ENCODE measurements around the gene SLC45A2. TPM values are rescaled to one million over a fixed set of nuclear protein-coding genes. Genes with fewer than 3 reads are reported as not detected.

Gene SLC45A2
- total RNA-seq, 1 donor from 2014 or later = 0.16 TPM

- peak; percentile 96 for DNase-seq (ENCODE audit: low spot score)
- intact Hi-C loops (cut with DNase I) = loop anchor here (5.0 to 10.0 kb wide), 2 partner anchors 34 to 917 kb away; partner anchors contain the start of genes C1QTNF3 and DNAJC21
Observed at GRCh38 chr5:34007621-34008600, 23.4 kb upstream of the SLC45A2 start, which contains the start of gene AMACR. TSS of gene AMACR (minus strand) at chr5:34008050. CDS start at chr5:34008019, 31 bp downstream.

DNA sequence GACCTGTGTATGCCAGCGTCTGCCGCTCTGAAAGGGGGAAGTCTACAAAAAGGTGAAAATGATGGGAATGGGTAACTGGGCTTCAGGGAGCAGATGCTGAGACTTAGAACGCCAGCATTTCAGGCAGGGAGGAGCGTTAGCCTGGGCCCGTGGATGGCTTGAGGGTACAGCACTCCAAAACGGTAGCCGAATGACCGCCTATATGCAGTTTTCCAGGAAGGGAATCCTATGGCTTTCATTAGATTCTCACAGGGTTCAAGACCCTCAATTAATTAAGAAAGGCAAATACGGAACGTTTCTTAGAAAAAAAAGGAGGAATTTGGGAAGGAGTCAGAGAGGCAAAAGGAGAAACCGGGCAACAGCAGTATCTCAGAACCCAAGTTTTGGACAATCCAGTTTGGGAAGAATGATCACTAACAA is 22.7 kb upstream of the SLC45A2 start:
- no peak for DNase-seq (ENCODE audit: low spot score)
- intact Hi-C loops (cut with DNase I) = loop anchor here (5.0 to 10.0 kb wide), 2 partner anchors 35 to 918 kb away; partner anchors contain the start of genes C1QTNF3 and DNAJC21

- intact Hi-C loops (cut with DNase I) = loop anchor here (5.0 to 10.0 kb wide), 2 partner anchors 37 to 919 kb away; partner anchors contain the start of genes C1QTNF3 and DNAJC21
- no peak for DNase-seq (ENCODE audit: low spot score)
Observed at GRCh38 chr5:34005681-34006080, 21.2 kb upstream of the SLC45A2 start.

- intact Hi-C loops (cut with DNase I) = loop anchor here (5.0 to 10.0 kb wide), 2 partner anchors 37 to 920 kb away; partner anchors contain the start of genes C1QTNF3 and DNAJC21
- no peak for DNase-seq (ENCODE audit: low spot score)
Observed at GRCh38 chr5:34005211-34005610, 20.7 kb upstream of the SLC45A2 start.

DNA sequence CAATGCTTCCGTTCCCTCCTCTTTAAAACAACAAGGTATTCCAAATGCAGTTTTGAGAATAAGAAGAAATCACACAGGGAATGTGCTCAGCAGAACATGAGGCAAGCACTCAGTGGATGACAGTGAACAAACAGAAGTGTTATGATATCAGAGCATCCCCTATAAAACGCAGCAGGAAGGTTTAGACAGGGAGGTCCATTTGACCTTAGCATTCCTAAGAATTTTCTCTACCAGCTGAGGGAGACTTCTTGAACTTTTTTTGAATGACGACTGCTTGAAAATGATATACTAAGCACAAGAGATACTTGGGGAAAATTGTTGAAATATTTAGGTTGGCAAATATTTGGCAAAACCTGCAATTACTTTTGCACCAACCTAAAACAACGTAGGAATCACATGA is 19.4 kb upstream of the SLC45A2 start:
- no peak for DNase-seq (ENCODE audit: low spot score)
- intact Hi-C loops (cut with DNase I) = loop anchor here (10.0 kb wide), 1 partner anchor 921 kb away; the partner anchor contains the start of gene DNAJC21

GRCh38 chr5:34002629-34003328 is 18.3 kb upstream of the SLC45A2 start:
- no peak for DNase-seq (ENCODE audit: low spot score)
- intact Hi-C loops (cut with DNase I) = loop anchor here (10.0 kb wide), 1 partner anchor 922 kb away; the partner anchor contains the start of gene DNAJC21

DNA sequence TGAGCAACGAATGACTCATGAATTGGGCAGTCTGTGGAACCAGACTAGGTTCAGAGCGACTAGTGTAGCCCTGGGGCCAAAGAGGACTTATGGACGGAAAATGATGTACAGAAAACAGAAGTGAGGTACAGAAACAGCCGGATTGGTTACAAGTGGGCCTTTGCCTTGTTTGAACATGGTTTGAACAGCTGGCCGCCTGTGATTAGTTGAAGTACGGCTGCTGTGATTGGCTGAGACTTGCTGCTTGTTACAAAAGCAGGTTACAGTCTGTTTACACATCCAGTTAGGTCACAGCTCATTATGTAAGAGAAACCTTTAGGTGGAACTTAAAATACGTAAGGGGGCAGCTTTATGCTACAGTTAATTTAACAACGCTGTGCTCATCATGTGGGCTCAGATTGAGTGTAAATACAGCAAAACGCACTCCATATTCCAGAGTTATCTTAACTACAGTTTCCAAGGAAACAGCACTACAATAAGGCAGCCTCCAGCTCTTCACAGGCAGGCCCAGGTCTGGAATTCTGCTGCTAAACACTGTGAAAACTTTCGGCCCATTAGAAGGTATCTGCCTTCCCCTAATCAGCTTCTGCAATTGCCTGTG is 16.8 kb upstream of the SLC45A2 start:
- intact Hi-C loops (cut with DNase I) = loop anchor here (10.0 kb wide), 1 partner anchor 923 kb away; the partner anchor contains the start of gene DNAJC21
- DNase-seq (ENCODE audit: low spot score) = no peak

DNA sequence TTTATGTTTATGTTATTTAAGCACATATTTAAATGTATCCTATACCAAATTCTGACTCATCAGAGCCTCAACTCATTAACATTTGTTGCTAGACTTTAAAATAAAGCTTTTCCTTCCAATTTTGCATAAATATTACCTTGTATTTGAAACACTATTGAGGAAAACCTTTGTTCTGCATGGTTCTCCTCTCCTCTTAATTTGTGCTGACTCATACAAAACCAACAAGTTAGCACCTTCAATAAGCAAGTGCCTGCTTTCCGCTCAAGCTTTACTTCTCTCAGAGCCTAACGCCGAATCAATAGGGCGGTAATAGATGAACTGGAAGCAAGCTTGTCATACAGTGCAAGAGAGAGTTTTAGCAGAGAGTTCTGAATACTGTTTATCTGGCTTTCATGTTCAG is 15.5 kb upstream of the SLC45A2 start:
- intact Hi-C loops (cut with DNase I) = loop anchor here (10.0 kb wide), 2 partner anchors 465 to 925 kb away; partner anchors contain the start of gene DNAJC21

DNA sequence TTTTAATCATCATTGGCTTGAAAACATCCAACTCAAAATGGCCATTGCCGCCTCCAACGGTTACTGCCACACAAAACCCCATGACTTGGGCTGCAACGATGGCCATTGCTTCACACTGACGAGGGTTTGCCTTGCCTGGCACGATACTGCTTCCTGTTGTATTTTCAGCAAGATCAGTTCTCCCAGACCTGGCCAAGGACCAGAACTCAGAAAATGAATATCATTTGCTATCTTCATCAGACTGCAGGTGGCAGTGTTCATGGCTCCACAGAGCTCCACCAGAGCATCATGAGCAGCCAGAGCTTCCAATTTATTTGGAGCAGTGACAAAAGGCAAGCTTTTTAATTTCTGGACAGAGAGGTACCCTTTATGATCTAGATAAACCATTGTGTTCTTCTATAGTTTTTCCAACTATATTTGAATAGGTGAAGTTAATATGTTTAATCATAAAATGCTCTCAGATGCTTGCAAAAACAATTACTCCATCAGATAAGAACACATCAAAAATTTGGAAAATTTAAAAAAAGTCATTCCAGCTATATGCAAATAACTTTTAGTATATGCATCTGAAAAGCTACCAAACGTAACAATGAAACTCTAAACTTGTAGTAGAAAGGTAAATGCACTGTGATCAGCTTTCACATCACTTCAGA is 13.0 kb upstream of the SLC45A2 start:
- intact Hi-C loops (cut with DNase I) = loop anchor here (10.0 kb wide), 1 partner anchor 467 kb away; no protein-coding TSS in a partner anchor
- DNase-seq (ENCODE audit: low spot score) = no peak

More for the DNA sequence above, 15.5 kb upstream of the SLC45A2 start:
- no peak for DNase-seq (ENCODE audit: low spot score)

DNA sequence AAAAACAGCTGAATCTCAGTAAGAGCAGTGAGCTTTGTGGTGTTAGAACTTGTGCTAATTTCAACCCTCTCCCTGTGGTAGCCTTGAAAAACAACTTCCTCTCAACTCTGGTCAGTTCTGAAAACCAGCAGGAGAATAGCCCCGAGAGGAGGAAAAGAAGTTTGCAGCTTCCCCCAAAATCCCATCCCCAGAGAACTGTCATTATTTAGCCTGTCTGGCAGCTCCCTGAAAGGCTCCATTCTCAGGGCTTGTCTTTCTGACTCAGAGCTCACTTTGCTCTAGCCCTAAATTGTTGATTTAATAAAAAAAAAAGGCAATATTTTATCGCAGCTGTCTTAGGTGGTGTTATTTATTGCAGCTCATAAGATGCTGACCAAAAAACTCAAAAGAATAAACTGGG is 11.4 kb upstream of the SLC45A2 start:
- intact Hi-C loops (cut with DNase I) = loop anchor here (10.0 kb wide), 1 partner anchor 469 kb away; no protein-coding TSS in a partner anchor
- DNase-seq (ENCODE audit: low spot score) = no peak

- intact Hi-C loops (cut with DNase I) = loop anchor here (10.0 kb wide), 1 partner anchor 470 kb away; no protein-coding TSS in a partner anchor
- DNase-seq (ENCODE audit: low spot score) = no peak
Observed at GRCh38 chr5:33994845-33995244, 10.4 kb upstream of the SLC45A2 start.

GRCh38 chr5:33992864-33993263 is 8.4 kb upstream of the SLC45A2 start:
- intact Hi-C loops (cut with DNase I) = loop anchor here (10.0 kb wide), 1 partner anchor 472 kb away; no protein-coding TSS in a partner anchor

GRCh38 chr5:33985447-33985846 is 954 bp upstream of the SLC45A2 start:
- intact Hi-C loops (cut with DNase I) = no loop called here
- DNase-seq (ENCODE audit: low spot score) = no peak

More at GRCh38 chr5:33992864-33993263, 8.4 kb upstream of the SLC45A2 start:
- no peak for DNase-seq (ENCODE audit: low spot score)

DNA sequence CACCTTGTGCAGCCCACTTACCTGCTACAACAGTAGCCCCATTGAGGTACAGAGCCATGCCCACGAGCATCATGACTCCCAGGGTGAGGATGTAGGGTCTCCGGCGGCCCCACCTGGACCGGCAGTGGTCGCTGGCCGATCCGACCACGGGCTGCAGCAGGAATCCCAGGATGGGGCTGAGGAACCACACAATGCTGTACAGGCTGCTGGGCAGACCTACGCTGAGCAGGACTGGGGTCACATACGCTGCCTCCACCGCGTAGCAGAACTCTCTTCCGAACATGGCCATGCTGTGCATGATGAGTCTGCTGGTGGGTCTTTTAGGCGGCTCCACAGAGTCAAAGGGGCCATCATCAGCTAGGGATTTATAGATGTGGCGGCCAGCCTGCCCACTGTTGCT is 315 bp downstream of the SLC45A2 start:
- intact Hi-C loops (cut with DNase I) = no loop called here
- no peak for DNase-seq (ENCODE audit: low spot score)

- intact Hi-C loops (cut with DNase I) = no loop called here
Observed at GRCh38 chr5:33981408-33982162, 2.9 kb downstream of the SLC45A2 start.

DNA sequence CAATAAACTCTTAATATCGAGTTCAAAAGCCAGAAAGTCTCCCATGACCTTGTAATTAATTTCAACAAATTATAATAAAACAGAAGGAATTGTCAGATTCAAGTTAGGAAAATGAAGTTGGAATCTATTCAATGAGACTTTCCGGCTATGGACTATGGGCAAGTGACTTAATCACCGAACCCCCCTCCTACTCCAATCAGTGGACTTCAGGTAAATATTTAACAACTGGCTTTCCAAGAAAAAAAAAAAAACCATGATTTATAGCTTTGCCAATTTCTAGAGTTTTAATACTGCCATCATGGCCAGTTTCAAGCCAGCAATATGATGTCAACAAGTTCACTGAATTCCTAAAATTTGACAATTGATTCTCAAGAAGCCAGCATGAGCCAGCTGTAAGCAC is 4.5 kb downstream of the SLC45A2 start:
- intact Hi-C loops (cut with DNase I) = no loop called here
- no peak for DNase-seq (ENCODE audit: low spot score)

More at GRCh38 chr5:33981408-33982162, 2.9 kb downstream of the SLC45A2 start:
- no peak for DNase-seq (ENCODE audit: low spot score)

GRCh38 chr5:33978306-33978705 is 6.2 kb downstream of the SLC45A2 start:
- intact Hi-C loops (cut with DNase I) = no loop called here
- no peak for DNase-seq (ENCODE audit: low spot score)

DNA sequence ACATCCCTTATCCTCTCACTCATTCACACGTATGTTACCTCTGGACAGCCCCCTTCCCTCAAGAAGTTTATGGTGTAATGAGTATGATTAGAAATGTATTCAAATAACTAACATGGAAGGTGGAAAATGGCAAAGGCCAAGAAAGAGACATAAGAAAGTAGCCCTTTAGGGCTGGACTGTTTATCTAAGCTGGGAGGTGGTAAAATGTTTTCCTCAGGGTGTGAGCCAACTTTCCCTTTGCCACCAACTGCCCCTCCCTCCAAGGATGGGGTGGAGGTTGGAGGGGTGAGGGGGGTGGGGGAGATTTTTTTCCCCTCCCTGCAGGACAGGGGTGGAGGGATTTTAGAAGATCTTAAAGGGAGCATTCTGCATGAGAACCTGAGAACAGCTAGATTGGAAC is 8.2 kb downstream of the SLC45A2 start:
- intact Hi-C loops (cut with DNase I) = no loop called here
- DNase-seq (ENCODE audit: low spot score) = no peak
